SK-N-SH (cell line): Measurements from ENCODE around the gene S100A13. TPM values are rescaled to one million over a fixed set of nuclear protein-coding genes. Genes with fewer than 3 reads are reported as not detected.

Experiments used
- CTCF ChIA-PET: fragments of 300-600, 350-600 bp; formaldehyde crosslinking; extraction: SDS; loops from one replicate; lab custom pipeline; 2021; lab: Yijun Ruan, JAX
- POLR2A ChIA-PET: fragments of 350-600 bp; sonication (Branson Sonifier 250); formaldehyde crosslinking; extraction: SDS; loops from one replicate; lab custom pipeline; 2020; ENCODE audit warnings: antibody characterized with exemption, inconsistent platforms; lab: Yijun Ruan, JAX
- DNase-seq: peaks from one replicate; pipeline ENCODE4 v3.0.0; 2012
- H2AFZ ChIP-seq: fragments of 200-600 bp; sonication (generic); 2 replicates; pipeline ENCODE4 v1.8.1; 2016; ENCODE audit warnings: antibody characterized with exemption, mild to moderate bottlenecking, low read depth
- H3F3A ChIP-seq: fragments of 200-600 bp; sonication (generic); replicated peaks from 2 replicates; pipeline ENCODE3; 2016; ENCODE audit warnings: antibody characterized with exemption, mild to moderate bottlenecking; ENCODE audit not compliant: insufficient read depth
- H3K27ac ChIP-seq, 2 experiments: fragments of 200-500 bp in 1 of 2; fragments of 200-600 bp in 1 of 2; sonication (Bioruptor generic) in 1 of 2; sonication (generic), shearing (Covaris generic) in 1 of 2; 2 replicates each; pipeline versions ENCODE4 v1.5.1 to v1.6.1; 2014 to 2016; ENCODE audit warnings: low read depth in 2 of 2, inconsistent platforms in 1 of 2, low read length in 1 of 2, mild to moderate bottlenecking in 1 of 2, mixed read lengths in 1 of 2
- H3K27me3 ChIP-seq: fragments of 200-600 bp; sonication (generic), shearing (Covaris generic); 2 replicates; pipeline ENCODE4 v1.6.1; 2016; ENCODE audit warnings: mixed run types; ENCODE audit not compliant: insufficient read depth
- H3K36me3 ChIP-seq, 2 experiments: fragments of 200-500 bp in 1 of 2; fragments of 200-600 bp in 1 of 2; sonication (Bioruptor generic) in 1 of 2; sonication (generic) in 1 of 2; replicated peaks in 1 of 2; 2 replicates each; pipeline versions ENCODE3 to v1.5.1; 2014 to 2016; ENCODE audit warnings: low read length in 1 of 2, mild to moderate bottlenecking in 1 of 2; ENCODE audit not compliant: insufficient read depth in 2 of 2, control insufficient read depth in 1 of 2
- H3K4me1 ChIP-seq, 2 experiments: fragments of 200-500 bp in 1 of 2; fragments of 200-600 bp in 1 of 2; sonication (Bioruptor generic) in 1 of 2; sonication (generic), shearing (Covaris generic) in 1 of 2; 2 replicates each; pipeline versions ENCODE4 v1.5.1 to v1.6.1; 2014 to 2016; ENCODE audit warnings: low read depth in 1 of 2, low read length in 1 of 2, mixed run types in 1 of 2; ENCODE audit not compliant: insufficient read depth in 2 of 2, control insufficient read depth in 1 of 2
- H3K4me2 ChIP-seq: fragments of 200-600 bp; sonication (generic), shearing (Covaris generic); 2 replicates; pipeline ENCODE4 v1.6.1; 2017; ENCODE audit warnings: mixed run types
- H3K4me3 ChIP-seq, 2 experiments: fragments of 200-500 bp in 1 of 2; fragments of 200-600 bp in 1 of 2; sonication (Bioruptor generic) in 1 of 2; sonication (generic), shearing (Covaris generic) in 1 of 2; 2 replicates each; pipeline versions ENCODE4 v1.5.1 to v1.8.1; 2014 to 2016; ENCODE audit warnings: low read depth in 2 of 2, inconsistent platforms in 1 of 2, low read length in 1 of 2, mild to moderate bottlenecking in 1 of 2, mixed read lengths in 1 of 2, moderate library complexity in 1 of 2
- H3K79me2 ChIP-seq: fragments of 200-600 bp; sonication (generic); 2 replicates; pipeline ENCODE4 v1.8.1; 2017; ENCODE audit warnings: mild to moderate bottlenecking; ENCODE audit not compliant: insufficient read depth
- H3K9ac ChIP-seq: fragments of 200-600 bp; sonication (generic); 2 replicates; pipeline ENCODE4 v1.6.1; 2017; ENCODE audit warnings: mixed run types
- H3K9me2 ChIP-seq: fragments of 200-600 bp; sonication (generic); 2 replicates; pipeline ENCODE4 v1.6.1; 2017; ENCODE audit warnings: mixed run types
- H3K9me3 ChIP-seq: fragments of 200-600 bp; sonication (generic); 2 replicates; pipeline ENCODE4 v1.6.1; 2017; ENCODE audit warnings: mixed run types, mild to moderate bottlenecking, moderate library complexity
- H4K20me1 ChIP-seq: fragments of 200-600 bp; sonication (generic); 2 replicates; pipeline ENCODE4 v1.6.1; 2017; ENCODE audit warnings: mild to moderate bottlenecking, mixed run types; ENCODE audit not compliant: insufficient read depth
- CTCF ChIP-seq: fragments of 200-600 bp; sonication (generic); IDR thresholded peaks from 2 replicates; pipeline ENCODE4 v1.6.1; 2017; ENCODE audit warnings: antibody characterized with exemption, mild to moderate bottlenecking, moderate library complexity
- ELF1 ChIP-seq: IDR thresholded peaks from 2 replicates; pipeline ENCODE4 v1.4.0; 2012
- EP300 ChIP-seq, 2 experiments: IDR thresholded peaks; 2 replicates each; pipeline versions ENCODE4 v1.4.0 to v1.6.1; 2012; ENCODE audit warnings: borderline replicate concordance in 1 of 2, low read depth in 1 of 2, low read length in 1 of 2
- GATA2 ChIP-seq: sonication (generic); formaldehyde crosslinking; IDR thresholded peaks from 2 replicates; pipeline ENCODE4 v1.5.0; 2020; ENCODE audit warnings: mild to moderate bottlenecking, missing genetic modification reagents
- IRF3 ChIP-seq: fragments of 150-350 bp; IDR thresholded peaks from 2 replicates; pipeline ENCODE4 v1.6.1; 2016; ENCODE audit warnings: mild to moderate bottlenecking, low read depth, low read length
- JUND ChIP-seq: IDR thresholded peaks from 2 replicates; pipeline ENCODE4 v1.4.0; 2012
- MAX ChIP-seq: IDR thresholded peaks from 2 replicates; pipeline ENCODE4 v1.4.0; 2012; ENCODE audit warnings: low read depth
- RAD21 ChIP-seq: IDR thresholded peaks from 2 replicates; pipeline ENCODE4 v1.6.1; 2012; ENCODE audit warnings: mild to moderate bottlenecking, low read length
- REST ChIP-seq: IDR thresholded peaks from 2 replicates; pipeline ENCODE4 v1.6.1; 2012; ENCODE audit warnings: mild to moderate bottlenecking, low read depth, low read length, moderate library complexity
- RXRA ChIP-seq: IDR thresholded peaks from 2 replicates; pipeline ENCODE4 v1.4.0; 2012; ENCODE audit warnings: low read depth, mild to moderate bottlenecking, borderline replicate concordance
- SIN3A ChIP-seq: IDR thresholded peaks from 2 replicates; pipeline ENCODE4 v1.6.1; 2012; ENCODE audit warnings: low read depth, mild to moderate bottlenecking, low read length, moderate library complexity, borderline replicate concordance
- SMC3 ChIP-seq: IDR thresholded peaks from 2 replicates; pipeline ENCODE4 v1.6.1; 2012; ENCODE audit warnings: low read depth, low read length, improper control_type of control experiment
- TCF12 ChIP-seq: IDR thresholded peaks from 2 replicates; pipeline ENCODE4 v1.4.0; 2012
- TEAD4 ChIP-seq: IDR thresholded peaks from 2 replicates; pipeline ENCODE4 v1.4.0; 2012; ENCODE audit warnings: mild to moderate bottlenecking, borderline replicate concordance; ENCODE audit not compliant: insufficient read depth
- YY1 ChIP-seq: IDR thresholded peaks from 2 replicates; pipeline ENCODE4 v1.4.0; 2012; ENCODE audit warnings: low read depth, mild to moderate bottlenecking
- WGBS: methylation state at CpG from one replicate; pipeline ENCODE4 v1.1.6; 2017; ENCODE audit warnings: low lambda C conversion rate; 5-methylcytosine and 5-hydroxymethylcytosine counted together
- polyA plus RNA-seq, 3 experiments: library from polyadenylated mRNA; depleted of rRNA; stranded (reverse); fragments of >200 nt; gene quantifications; 2 replicates each; pipeline ENCODE4 v1.2.3, GENCODE V29; 2012

Gene S100A13
- polyA plus RNA-seq, 1 of the 3 experiments (the other 2 are of a cell fraction) = 12.3 TPM

- Histone ChIP-seq H4K20me1 (no peaks in the 10 kb centered on the region), H3K9me3 (no peaks in the 10 kb centered on the region), H3K27ac (peak overlapping the region; percentile 4 to 77; a peak in 3 of 4 replicates), H3K79me2 (no peaks in the 10 kb centered on the region), H3F3A (peaks cover 22% of the 10 kb centered on the region), H3K9ac (peak overlapping the region; percentile 33; the same call in 1 of the 2 replicates), H3K9me2 (no peaks in the 10 kb centered on the region), H2AFZ (peak overlapping the region; percentile 79), H3K27me3 (no peaks in the 10 kb centered on the region), H3K4me2 (peak overlapping the region; percentile 7; the same call in 1 of the 2 replicates), H3K4me1 (peaks cover 12 to 15% of the 10 kb centered on the region in 2 experiments), H3K36me3 (no peaks in the 10 kb centered on the region), H3K4me3 (no peak overlapping the region)
- DNase-seq = peak; percentile 78
- POLR2A ChIA-PET = interaction anchor here (2.1 kb wide), 1 partner anchor 62 kb away, joined by 12 read pairs; the partner anchor contains the start of gene CHTOP
- CTCF ChIA-PET = interaction anchor here (0.6 to 7.4 kb wide), 39 partner anchors 9 to 220 kb away, joined by 3 to 283 read pairs (median 5); partner anchors contain the start of genes CHTOP, NPR1, S100A14 and S100A16
- WGBS = 0% methylated on average over 3 of the region's 3 CpGs
- TF ChIP-seq TEAD4 (no peak), RXRA (no peak), SIN3A (0 out of 2 replicates have a peak, but pooled peaks have one; percentile 53), TCF12 (no peak), GATA2 (CRISPR knock-in tag) (no peak), YY1 (no peak), CTCF (peak; percentile 96), JUND (no peak), MAX (peak; percentile 62; the same call in 1 of the 2 replicates), SMC3 (peak; percentile 73), IRF3 (0 out of 2 replicates have a peak, but pooled peaks have one; percentile 13), EP300 (IDR thresholded peaks at IDR 0.05; ENCODE audit: borderline replicate concordance in 1 of 2, low read depth in 1 of 2, low read length in 1 of 2) (no peak), REST (no peak), RAD21 (peak; percentile 91), ELF1 (no peak)
Measured at GRCh38 chr1:153572569-153573015, 54.7 kb downstream of the S100A13 start.
